Left colon (tissue), 2 donors: ENCODE results near the gene KDM3A. TPM values are rescaled to one million over a fixed set of nuclear protein-coding genes. Genes with fewer than 3 reads are reported as not detected.
A peak's percentile ranks its signal among the peaks of the same experiment; 100 is the strongest.
"Not testable (repeated sequence)": the region's sequence is repeated elsewhere in the genome, so short reads cannot be mapped to it uniquely, and the experiment has no call there.

ENCODE experiments used
- ATAC-seq: fragments of 200-7000 bp; cut with Tn5 transposase; one replicate; pipeline ENCODE4 v1.9.1; 2020; ENCODE audit warnings: mild to moderate bottlenecking, moderate library complexity
- DNase-seq, 2 donors: peaks; one replicate each; pipeline ENCODE4 v3.0.0-alpha.2; 2020
- intact Hi-C, 2 donors: fragments of 100-400 bp; cut with DNase I in 1 of 2; cut with micrococcal nuclease in 1 of 2; formaldehyde crosslinking; loops; one replicate each; pipeline versions ENCODE4 v1.11.2 to v1.14.0; 2022; cut with DNase I, micrococcal nuclease
- total RNA-seq, 2 donors: library from RNA; stranded (reverse); fragmentation: NEBNext Ultra II Directional; extraction: Animal tissue kit (Norgen Biotek cat#: 25700); gene quantifications; one replicate each; pipeline ENCODE4 v1.2.1, GENCODE V29; 2021
- donor health status: DM: no; HTN: no; CAD: no.
- donor health status: DM: yes; HTN: yes; CAD: no.

Gene KDM3A
- total RNA-seq, 2 donors from 2014 or later = 33.0 to 56.6 TPM

DNA sequence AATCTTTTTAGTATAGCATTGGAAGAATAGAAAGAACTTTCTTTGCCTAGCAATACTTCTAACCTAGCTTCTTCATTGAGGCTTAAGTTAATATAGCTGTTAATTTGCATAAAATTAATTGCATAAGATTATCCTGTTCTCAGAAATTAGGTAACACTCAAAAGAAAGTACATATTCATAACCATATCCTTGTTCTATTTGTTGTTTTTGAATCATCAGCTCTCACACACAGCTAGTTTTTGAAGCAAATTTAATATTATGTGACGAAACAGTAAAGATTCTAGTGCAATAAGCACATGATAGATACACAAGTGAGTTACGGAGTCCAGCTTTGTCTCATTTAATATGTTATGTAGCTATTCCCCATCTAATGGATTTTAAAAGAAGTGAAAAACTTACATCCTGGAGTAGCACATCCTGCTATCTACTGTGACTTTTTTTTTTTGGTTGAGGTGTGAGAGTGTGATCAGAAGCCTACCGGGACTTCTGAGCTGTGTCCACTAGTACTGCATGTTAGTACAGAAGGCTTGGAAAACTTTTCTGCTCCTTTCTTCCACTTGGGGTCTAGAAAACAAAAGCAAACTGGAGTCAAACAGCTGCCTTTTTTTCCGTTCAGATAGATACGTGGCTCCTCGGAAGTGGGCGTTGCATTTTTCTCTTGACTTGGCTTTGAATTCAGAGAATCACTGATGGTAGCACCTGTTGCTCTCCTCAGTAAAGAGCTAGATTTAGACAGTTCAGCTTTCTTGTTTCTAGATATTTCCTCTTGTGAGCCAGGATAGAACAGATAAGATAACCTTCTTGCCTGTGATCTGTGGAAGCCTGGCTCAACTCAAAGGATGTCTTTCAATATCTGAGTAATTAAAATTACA, 27.2 kb downstream of the KDM3A start:
- ATAC-seq (no peak), DNase-seq (no peak)
- intact Hi-C loops = no loop called here

DNA sequence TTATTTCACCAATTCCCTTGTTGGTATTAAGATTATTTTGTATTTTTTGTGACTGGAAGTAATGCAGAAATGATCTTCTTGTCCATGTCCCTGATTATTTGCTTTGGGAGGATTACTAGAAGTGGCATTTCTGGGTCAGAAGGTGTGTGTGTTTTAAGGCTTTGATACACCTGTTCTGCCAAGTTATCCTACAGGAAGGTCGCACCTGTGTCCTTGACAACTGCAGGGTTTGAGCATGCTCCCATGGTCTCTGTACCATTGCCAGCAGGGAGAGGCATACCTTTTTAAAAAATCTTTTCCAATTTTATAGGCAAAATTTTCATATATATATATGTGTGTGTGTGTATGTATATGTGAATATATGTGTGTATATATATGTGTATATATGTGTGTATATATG, 29.7 kb downstream of the KDM3A start:
- DNase-seq (no peak), ATAC-seq (no peak)
- intact Hi-C loops = no loop called here

DNA sequence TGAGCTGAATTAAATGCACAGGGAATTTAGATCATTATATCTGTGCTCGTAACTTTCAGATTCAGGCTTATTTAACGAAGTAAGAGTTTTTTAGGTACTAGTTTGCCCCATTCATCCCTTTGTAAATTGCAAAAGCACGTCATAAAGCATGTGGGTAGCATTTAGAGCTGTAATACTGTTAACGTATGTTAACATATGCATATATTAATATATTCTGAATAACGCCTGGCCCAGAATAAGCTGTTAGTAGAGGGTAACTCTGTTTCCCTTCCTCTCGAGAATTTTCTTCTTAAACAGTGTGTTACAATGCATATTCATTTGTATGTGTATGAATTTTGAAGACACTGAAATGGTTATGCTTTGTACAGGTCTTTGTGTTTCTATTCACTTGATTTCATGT, 30.5 kb downstream of the KDM3A start:
- DNase-seq = no peak
- no peak for ATAC-seq
- intact Hi-C loops = no loop called here

DNA sequence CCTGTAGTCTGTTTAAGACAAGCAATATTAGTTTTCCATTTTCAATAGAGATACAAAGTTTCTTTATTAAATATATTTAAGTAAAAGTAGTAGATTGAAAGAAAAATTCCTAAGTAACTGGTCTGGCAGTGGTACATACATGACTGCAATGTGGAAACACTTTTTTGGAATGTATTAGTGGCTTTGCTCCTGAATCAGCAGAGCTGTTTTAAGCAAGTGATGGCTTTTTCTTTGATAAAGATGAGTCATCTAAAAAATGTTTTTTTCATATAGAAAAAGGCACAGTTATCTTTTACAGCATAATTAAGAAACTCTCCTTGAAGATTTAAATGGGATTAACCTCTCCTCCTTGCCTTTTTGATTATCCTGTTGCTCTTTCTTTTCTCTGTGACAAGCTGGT, 34.9 kb downstream of the KDM3A start:
- no peak for ATAC-seq
- no peak for DNase-seq
- intact Hi-C loops = no loop called here

DNA sequence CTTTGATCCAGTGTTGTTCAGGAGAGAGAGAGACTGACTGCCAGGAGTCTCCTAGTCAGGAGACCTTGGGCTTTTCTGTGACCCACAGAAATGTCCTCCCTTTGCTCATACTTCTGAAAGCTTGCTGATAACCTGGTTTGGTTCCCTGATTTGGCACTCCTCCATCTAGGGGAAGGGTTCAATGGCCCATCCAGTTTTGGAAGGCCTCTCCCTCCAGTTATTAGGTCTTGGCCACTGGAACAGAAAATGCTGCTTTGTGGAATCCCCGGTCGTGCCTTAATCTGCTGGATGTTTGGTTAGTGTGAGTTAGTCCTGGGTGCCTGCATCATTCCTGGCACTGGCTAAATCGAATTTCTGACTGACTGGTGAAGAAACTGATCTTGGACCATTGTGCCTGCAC, 35.7 kb downstream of the KDM3A start:
- ATAC-seq (no peak), DNase-seq (no peak)
- intact Hi-C loops = no loop called here

DNA sequence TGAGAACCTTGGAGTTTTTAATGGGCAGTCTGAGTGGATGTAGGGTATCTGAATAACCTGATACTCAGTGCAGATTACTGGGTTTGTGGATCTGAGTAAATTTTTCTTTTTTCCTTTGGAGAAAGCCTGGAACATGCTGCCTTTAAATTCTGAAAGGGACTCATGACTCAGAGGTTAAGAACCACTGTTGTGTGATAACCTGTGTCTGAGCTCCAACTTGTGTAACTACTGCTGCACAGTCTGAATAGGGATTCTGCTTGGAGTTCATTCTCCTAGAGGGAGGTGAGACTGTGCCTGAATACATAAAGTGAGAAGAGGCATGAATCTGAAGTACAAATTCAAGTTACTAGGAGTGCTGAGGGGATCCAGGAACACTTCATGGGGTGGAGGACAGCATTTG, 36.2 kb downstream of the KDM3A start:
- DNase-seq (no peak), ATAC-seq (no peak)
- intact Hi-C loops = no loop called here

DNA sequence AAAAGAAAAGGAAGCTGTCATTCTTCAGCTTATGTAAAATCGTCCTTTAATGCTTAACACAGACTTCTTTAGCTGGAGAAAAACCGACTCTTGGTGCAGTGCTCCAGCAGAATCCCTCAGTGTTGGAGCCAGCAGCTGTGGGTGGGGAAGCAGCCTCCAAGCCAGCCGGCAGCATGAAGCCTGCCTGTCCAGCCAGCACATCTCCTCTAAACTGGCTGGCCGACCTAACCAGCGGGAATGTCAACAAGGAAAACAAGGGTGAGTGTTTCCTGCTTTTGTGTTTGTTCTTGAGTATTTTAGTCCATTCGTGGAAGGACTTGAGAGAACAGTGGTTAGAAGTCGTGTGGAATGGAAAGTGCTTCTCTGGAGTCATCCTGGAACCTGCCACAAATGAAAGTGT, 38.9 kb downstream of the KDM3A start:
- ATAC-seq = peak; percentile 67
- intact Hi-C loops = no loop called here

DNA sequence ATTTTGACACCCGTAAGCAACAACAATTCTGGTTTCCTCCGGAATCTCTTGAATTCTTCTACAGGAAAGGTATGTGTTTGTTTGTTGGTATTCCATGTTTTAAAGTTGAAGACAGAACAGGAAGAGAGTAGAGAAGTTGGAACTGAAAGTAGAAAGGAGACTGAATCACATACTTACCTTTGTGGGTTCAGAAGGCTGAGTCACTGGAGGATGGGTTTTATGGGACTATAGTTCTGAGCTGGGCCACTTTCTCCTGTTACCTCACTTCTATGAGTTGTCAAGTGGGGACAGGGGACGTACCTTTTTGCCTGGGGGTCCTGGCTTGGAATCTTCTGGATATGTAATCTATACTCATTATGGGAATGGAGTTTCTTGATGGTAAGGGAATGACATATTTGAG, 40.9 kb downstream of the KDM3A start:
- DNase-seq = no peak
- intact Hi-C loops = no loop called here
- no peak for ATAC-seq

More for the DNA sequence above, 38.9 kb downstream of the KDM3A start:
- peak in 1 of 2 donors; percentile 8 for DNase-seq

DNA sequence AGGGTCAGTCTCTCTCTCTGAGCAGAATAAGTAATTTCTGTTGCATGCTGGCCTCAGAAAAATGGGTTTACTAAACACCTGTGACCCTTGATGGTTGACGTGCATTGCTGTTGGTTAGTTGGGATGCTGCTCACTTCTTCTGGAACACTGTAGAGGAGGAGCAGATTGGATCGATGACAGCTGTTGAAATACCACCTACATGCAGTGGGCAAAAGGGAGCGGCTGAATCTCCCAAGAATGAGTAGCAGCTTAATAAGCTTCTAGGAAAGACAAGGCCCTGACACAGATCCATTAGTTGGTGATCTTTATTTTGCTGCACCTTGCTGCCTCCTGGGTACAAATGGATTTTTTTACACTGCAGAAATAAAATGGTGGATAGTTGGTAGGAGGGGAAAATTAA, 43.2 kb downstream of the KDM3A start:
- no peak for ATAC-seq
- intact Hi-C loops = no loop called here
- no peak for DNase-seq

DNA sequence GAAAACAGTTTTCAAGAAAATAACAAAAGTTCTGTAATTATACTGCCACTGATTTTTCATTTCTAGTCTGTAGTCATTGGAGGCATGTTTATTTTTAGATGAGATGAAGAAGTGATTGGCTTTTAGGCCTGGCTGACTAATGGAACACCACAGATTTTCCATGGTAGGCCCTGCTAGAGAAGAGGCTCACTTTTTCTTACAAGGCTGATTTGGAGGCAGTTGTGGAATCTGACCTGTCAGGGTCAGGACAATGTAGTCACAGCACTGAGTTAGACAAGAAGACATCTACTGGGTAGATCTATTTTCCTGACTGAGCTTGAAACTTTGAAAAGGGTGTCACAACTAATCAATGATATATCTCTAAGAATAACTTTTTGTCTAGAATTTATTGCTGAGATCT, 43.9 kb downstream of the KDM3A start:
- no peak for ATAC-seq
- DNase-seq = no peak
- intact Hi-C loops = no loop called here

DNA sequence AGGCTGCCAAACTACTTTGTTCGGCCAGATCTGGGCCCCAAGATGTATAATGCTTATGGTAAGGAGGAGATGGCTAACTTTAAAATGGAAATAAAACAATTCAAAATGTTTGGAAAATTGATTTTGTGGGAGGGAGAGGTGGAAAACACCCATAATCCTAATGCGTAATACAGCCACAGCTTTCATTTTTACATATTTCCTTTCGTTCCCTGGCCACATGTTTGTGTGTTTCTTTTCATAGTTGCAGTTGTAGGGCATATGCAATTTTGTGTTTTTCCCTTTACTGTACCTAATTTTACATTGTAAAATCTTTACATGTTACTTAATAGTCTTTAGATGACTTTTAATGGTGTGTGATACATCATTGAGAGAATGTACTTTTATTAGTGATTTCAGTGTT, 44.6 kb downstream of the KDM3A start:
- ATAC-seq (no peak), DNase-seq (no peak)
- intact Hi-C loops = no loop called here

DNA sequence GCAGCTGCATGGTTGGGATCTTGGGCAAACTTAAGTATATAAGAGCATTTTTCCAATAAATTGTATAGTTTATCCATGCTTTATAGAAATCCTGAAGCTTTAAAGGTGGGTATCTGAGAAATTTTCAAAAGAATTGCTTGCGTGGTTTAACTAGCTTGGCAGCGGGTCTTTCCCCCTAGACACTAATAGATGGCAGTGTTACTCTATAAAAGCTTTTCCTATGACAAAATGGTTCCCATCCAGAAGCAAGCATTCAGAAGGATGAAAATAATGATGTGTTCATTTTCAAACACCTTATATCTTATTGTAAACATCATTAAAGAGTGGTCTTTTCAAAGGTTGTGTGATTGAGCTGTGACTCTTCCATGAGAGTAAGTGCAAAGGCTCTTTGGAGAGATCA, 45.9 kb downstream of the KDM3A start:
- intact Hi-C loops = no loop called here
- DNase-seq = no peak

DNA sequence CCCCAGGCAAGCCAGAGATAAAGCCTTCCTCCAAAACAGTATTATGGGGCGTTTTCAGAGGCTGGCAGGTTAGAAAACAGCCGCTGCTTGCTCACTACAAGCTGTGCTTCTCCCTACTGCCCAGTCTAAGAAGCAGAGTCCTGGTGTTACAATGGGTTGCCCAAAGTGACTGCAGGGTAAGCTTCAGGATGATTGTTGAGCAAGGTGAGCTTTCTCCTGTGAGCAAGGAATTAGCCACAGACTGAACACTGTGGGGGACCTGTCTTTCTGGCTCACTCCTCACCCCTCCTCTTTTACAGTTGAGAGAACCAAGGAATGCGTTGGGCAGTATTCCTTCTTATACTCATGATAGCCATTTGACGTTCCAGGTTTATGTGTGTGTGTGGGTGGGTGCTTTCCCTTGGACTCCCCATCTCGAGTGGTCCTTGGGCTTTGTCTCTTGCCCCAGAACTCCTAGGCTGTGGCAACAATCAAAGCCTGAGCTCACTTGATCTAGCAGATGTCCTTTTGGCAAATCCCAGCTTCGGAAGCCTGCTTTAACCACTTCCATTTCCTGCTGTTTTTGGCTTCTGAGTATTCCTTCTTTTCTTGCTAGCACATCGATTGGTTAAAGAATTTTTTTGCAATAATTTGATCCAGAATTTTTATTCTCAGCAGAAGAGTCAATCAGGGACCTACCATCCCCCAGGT, 47.5 kb downstream of the KDM3A start:
- no peak for ATAC-seq
- intact Hi-C loops = no loop called here
- no peak for DNase-seq

More for the DNA sequence above, 45.9 kb downstream of the KDM3A start:
- ATAC-seq = no peak

DNA sequence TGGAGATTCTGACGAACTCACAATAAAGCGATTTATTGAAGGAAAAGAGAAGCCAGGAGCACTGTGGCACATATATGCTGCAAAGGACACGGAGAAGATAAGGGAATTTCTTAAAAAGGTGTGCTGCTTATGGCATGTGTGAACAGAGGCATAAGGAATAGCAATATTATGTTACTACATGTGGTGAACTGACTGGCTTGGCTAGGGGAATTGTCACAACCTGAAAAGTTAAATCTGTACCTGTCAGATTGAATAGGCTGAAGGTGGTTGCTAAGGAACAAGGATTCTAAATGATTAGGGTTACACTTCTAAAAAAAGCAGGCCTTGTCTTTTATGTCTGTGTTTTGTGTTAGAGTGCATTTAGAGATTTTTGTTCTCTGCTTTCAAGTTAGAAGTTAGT, 48.4 kb downstream of the KDM3A start:
- no peak for ATAC-seq
- intact Hi-C loops = no loop called here

DNA sequence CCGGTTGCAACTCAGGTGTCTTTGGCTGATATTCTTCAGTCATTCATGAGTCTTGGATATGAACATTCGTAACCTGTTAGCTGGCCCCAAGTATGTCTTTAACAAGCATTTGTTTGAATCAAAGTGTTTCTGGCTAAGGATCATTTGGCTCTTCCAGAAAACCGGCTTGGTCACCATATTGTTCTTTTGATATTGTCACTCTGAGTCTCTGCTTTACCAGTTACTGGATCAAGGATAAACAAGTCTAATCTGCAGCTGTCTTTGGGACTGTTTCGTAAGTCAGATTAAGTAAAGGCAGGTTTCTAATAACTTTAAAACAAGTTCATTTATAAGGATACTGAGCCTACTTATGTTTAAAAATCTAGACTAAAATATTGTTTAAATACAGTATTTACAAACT, 49.1 kb downstream of the KDM3A start:
- intact Hi-C loops = no loop called here
- ATAC-seq = no peak
- no peak for DNase-seq

More for the DNA sequence above, 48.4 kb downstream of the KDM3A start:
- no peak for DNase-seq

DNA sequence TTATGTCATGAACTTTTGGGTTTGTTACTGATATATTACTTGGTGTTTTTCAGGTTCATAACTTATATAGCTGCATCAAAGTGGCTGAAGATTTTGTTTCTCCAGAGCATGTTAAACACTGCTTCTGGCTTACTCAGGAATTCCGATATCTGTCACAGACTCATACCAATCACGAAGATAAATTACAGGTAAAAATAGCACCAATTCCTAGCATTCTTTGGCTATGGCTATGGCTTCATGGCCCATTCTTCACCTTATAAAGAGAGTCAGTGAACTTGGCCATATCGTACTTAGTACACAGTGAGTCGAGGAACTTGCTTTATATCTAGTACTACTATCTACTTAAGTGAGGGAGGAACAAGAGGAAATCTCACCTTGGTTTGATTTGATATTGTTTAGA, 49.9 kb downstream of the KDM3A start:
- intact Hi-C loops = no loop called here
- ATAC-seq (no peak), DNase-seq (no peak)

DNA sequence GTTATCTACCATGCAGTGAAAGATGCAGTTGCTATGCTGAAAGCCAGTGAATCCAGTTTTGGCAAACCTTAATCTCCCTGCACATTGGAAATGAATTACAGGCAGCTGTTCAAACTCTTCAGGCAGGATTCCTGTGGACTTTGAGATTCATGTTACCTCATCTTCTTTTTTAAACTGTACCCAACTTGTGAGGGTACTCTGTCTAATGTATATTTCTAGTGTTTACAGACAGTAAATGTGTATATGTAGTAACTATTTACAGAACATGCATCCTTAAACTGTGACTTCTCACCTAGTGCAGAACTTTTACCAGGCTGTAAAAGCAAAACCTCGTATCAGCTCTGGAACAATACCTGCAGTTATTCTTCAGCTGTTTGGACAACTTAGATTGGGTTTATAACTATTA, 50.9 kb downstream of the KDM3A start:
- peak; percentile 88 for ATAC-seq
- no peak for DNase-seq
- intact Hi-C loops = no loop called here

DNA sequence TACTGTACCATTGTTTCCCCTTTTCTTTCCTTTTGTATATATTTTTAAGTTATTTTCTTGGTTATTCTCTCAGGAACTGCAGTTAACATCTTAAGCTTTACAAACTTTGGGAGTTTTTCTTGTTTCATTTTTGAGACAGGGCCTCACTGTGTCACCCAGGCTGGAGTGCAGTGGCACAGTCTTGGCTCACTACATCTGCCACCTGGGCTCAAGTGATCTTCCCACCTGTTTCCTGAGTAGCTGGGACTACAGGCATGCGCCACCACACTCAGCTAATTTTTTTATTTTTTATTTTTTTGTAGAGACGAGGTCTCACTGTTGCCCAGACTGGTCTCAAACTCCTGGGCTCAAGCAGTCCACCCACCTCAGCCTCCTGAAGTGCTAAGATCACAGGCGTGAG, 55.2 kb downstream of the KDM3A start:
- DNase-seq, ATAC-seq, intact Hi-C loops: not testable (repeated sequence)

DNA sequence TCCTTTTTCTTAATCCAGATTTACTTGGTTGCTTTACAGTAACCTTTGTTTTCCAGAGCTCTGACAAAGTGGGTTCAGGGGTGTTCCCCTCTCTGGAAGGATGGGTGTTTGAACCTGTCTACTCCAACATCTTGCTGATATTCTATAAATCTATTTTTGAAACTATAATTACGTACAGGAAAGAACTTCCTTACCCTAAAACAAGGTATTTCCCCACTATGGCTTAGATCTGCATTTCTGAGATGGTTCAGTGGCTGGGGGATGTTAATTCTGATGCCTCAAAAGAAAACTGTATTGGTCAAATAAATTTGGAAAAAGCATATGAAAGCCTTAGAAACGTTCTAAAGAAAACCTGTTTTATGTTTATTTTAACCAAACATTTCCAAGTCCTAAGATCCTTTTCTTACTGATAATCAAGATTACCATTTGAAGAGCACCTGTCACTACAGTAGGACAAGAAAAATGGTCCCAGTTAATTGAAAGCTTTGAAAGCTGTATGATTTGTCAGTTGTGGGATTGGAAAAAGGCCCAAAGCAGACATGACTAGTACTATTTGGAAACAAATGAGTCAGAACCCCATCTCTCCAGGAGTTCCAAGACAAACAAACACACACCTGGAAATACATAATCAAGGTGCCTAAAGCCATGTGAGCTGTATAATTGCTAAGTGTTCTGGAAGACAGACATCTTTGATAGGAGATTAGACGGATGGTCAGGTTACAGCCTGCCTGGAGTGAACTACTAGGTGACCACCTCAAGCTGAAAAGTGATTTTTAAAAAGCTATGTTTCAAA, 57.5 kb downstream of the KDM3A start:
- intact Hi-C loops = no loop called here
- ATAC-seq = no peak
- no peak for DNase-seq

DNA sequence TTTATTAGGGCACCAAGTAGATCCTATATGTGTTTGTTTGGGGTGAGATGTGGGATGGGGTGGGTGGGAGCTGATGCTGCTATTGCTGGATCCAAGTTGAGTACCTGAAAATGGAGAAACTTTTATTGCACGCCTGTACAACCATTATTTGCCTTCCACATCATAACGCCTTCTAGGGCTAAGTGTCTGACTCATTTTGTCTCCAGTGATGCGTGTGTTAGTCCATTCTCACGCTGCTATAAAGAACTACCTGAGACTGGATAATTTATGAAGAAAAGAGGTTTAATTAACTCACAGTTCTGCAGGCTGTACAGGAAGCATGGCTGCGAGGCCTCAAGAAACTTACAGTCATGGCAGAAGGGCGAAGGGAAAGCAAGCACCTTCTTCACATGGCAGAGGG, 58.2 kb downstream of the KDM3A start:
- intact Hi-C loops = no loop called here
- DNase-seq (no peak), ATAC-seq (no peak)
